NCI-H510A (cell line): Measurements from ENCODE around the gene ZNF618.

Experiments
- DNase-seq: peaks from one replicate; lab custom pipeline; 2025; lab: John Stamatoyannopoulos, UW

Gene ZNF618

GRCh38 chr9:113876151-113876992, at the start of gene ZNF618:
Gene ZNF618 (plus strand): TSS chr9:113876309. CDS start chr9:113876381, 72 bp downstream.
- DNase-seq: peak; percentile 58

GRCh38 chr9:113828221-113828620, 47.9 kb upstream of the ZNF618 start:
- no peak for DNase-seq

- DNase-seq: no peak
Observed at GRCh38 chr9:113837334-113837733, 38.8 kb upstream of the ZNF618 start.

GRCh38 chr9:113842086-113842485, 34.0 kb upstream of the ZNF618 start:
- DNase-seq: no peak

- DNase-seq: no peak
Observed at GRCh38 chr9:113844466-113844865, 31.6 kb upstream of the ZNF618 start.

- DNase-seq: no peak
Observed at GRCh38 chr9:113851359-113851758, 24.8 kb upstream of the ZNF618 start.

GRCh38 chr9:113851873-113852272, 24.2 kb upstream of the ZNF618 start:
- DNase-seq: no peak

GRCh38 chr9:113853333-113853732, 22.8 kb upstream of the ZNF618 start:
- DNase-seq: no peak

GRCh38 chr9:113854310-113854709, 21.8 kb upstream of the ZNF618 start:
- DNase-seq: peak; percentile 26

- DNase-seq: no peak
Observed at GRCh38 chr9:113857875-113858274, 18.2 kb upstream of the ZNF618 start.

GRCh38 chr9:113858282-113858681, 17.8 kb upstream of the ZNF618 start:
- DNase-seq: no peak

- no peak for DNase-seq
Observed at GRCh38 chr9:113863345-113863744, 12.8 kb upstream of the ZNF618 start.

GRCh38 chr9:113868501-113868900, 7.6 kb upstream of the ZNF618 start:
- no peak for DNase-seq

- DNase-seq: no peak
Observed at GRCh38 chr9:113872485-113873143, 3.5 kb upstream of the ZNF618 start.

GRCh38 chr9:113873446-113873845, 2.7 kb upstream of the ZNF618 start:
- no peak for DNase-seq

GRCh38 chr9:113873926-113874325, 2.2 kb upstream of the ZNF618 start:
- no peak for DNase-seq

- DNase-seq: no peak
Observed at GRCh38 chr9:113875459-113876150, 504 bp upstream of the ZNF618 start.

GRCh38 chr9:113876993-113877368, 872 bp downstream of the ZNF618 start:
- no peak for DNase-seq

- no peak for DNase-seq
Observed at GRCh38 chr9:113879318-113879717, 3.2 kb downstream of the ZNF618 start.

GRCh38 chr9:113879911-113880310, 3.8 kb downstream of the ZNF618 start:
- no peak for DNase-seq

GRCh38 chr9:113882181-113882580, 6.1 kb downstream of the ZNF618 start:
- DNase-seq: no peak

GRCh38 chr9:113882636-113883164, 6.6 kb downstream of the ZNF618 start:
- no peak for DNase-seq
